Keratinocyte (primary cell): ENCODE measurements around the gene LENG1.

Source experiments
- CTCF ChIP-seq, 3 experiments: IDR thresholded peaks in 1 of 3; conservative IDR thresholded peaks in 1 of 3; optimal IDR thresholded peaks in 1 of 3; 2 replicates in 2 of 3; 3 replicates in 1 of 3; pipeline versions ENCODE3 to v1.5.1; 2011; ENCODE audit warnings: low read length in 3 of 3, mild to moderate bottlenecking in 3 of 3, moderate library complexity in 2 of 3, control low read depth in 1 of 3, inconsistent platforms in 1 of 3; ENCODE audit not compliant: insufficient read depth in 2 of 3; ENCODE audit errors: extremely low read depth in 1 of 3
- EZH2 ChIP-seq: IDR thresholded peaks from one replicate; pipeline ENCODE4 v1.6.1; 2012; ENCODE audit warnings: inconsistent platforms, mild to moderate bottlenecking, low read length, moderate library complexity

GRCh38 chr19:54107876-54108490, 51.5 kb downstream of the LENG1 start:
- TF ChIP-seq CTCF (optimal IDR thresholded peaks at IDR 0.05 in 1 of 3, IDR thresholded peaks at IDR 0.05 in 1 of 3, conservative IDR thresholded peaks at IDR 0.05 in 1 of 3; ENCODE audit: extremely low read depth in 1 of 3, insufficient read depth in 2 of 3, low read length in 3 of 3) (no peak), EZH2 (no peak)
